NCI-H524 (cell line): ENCODE results near the gene PRMT1.

Experiments
- DNase-seq, 2 experiments: peaks; one replicate each; lab custom pipeline; 2025; lab: John Stamatoyannopoulos, UW

PRMT1 gene

GRCh38 chr19:49667473-49667872, 9.6 kb upstream of the PRMT1 start:
- no peak for DNase-seq

GRCh38 chr19:49669516-49669915, 7.6 kb upstream of the PRMT1 start:
- no peak for DNase-seq

- peak; percentile 88 to 92 for DNase-seq
These were observed 4.7 kb upstream of the PRMT1 start for GRCh38 chr19:49672131-49672919.

GRCh38 chr19:49676136-49676783, 811 bp upstream of the PRMT1 start:
- peak; percentile 91 to 92 for DNase-seq

- peak; percentile 100 for DNase-seq
These were observed 264 bp upstream of the PRMT1 start for GRCh38 chr19:49676784-49677230.

GRCh38 chr19:49677901-49678674, 1.0 kb downstream of the PRMT1 start:
- peak; percentile 85 to 90 for DNase-seq

GRCh38 chr19:49678985-49679770, 2.1 kb downstream of the PRMT1 start:
- DNase-seq = peak; percentile 93 to 95

- peak; percentile 85 for DNase-seq
These were observed 2.8 kb downstream of the PRMT1 start for GRCh38 chr19:49679771-49680413.

- DNase-seq = peak; percentile 90 to 97
These were observed 3.6 kb downstream of the PRMT1 start for GRCh38 chr19:49680421-49681351.

- DNase-seq = no peak
These were observed 4.8 kb downstream of the PRMT1 start for GRCh38 chr19:49681830-49682229.

GRCh38 chr19:49682274-49682673, 5.2 kb downstream of the PRMT1 start:
- DNase-seq = no peak

- no peak for DNase-seq
These were observed 6.8 kb downstream of the PRMT1 start for GRCh38 chr19:49683814-49684250.

GRCh38 chr19:49684251-49684982, 7.3 kb downstream of the PRMT1 start:
- DNase-seq = no peak

- DNase-seq = no peak
These were observed 8.0 kb downstream of the PRMT1 start for GRCh38 chr19:49684983-49685553.

GRCh38 chr19:49685845-49686332, 8.8 kb downstream of the PRMT1 start:
- DNase-seq = no peak

GRCh38 chr19:49686503-49687088, 9.5 kb downstream of the PRMT1 start:
- no peak for DNase-seq

- no peak for DNase-seq
These were observed 10.1 kb downstream of the PRMT1 start for GRCh38 chr19:49687150-49687549.

- no peak for DNase-seq
These were observed 10.7 kb downstream of the PRMT1 start for GRCh38 chr19:49687566-49688316.
